ENCODE measurements around the gene GPR37. TPM values are rescaled to one million over a fixed set of nuclear protein-coding genes. Genes with fewer than 3 reads are reported as not detected.

GPR37 gene
- total RNA-seq, 1 donor, result 7.0 TPM

DNA sequence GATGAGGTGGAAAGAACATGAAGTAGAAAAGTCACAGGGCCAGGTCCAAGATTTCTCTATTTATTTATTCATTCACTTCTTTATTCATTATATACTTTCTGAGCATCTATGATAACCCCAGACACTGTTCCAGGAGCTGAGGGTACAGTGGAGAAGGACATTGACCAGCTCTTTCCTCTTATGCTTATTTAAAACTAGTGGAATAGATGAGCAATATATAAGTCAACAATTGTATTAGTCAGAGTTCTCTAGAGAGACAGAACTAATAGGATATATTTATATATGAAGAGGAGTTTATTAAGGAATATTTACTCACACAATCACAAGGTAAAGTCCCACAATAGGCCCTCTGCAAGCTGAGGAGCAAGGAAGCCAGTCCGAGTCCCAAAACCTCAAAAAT is 15.0 kb upstream of the GPR37 start:
- TF ChIP-seq, protein P1, sequence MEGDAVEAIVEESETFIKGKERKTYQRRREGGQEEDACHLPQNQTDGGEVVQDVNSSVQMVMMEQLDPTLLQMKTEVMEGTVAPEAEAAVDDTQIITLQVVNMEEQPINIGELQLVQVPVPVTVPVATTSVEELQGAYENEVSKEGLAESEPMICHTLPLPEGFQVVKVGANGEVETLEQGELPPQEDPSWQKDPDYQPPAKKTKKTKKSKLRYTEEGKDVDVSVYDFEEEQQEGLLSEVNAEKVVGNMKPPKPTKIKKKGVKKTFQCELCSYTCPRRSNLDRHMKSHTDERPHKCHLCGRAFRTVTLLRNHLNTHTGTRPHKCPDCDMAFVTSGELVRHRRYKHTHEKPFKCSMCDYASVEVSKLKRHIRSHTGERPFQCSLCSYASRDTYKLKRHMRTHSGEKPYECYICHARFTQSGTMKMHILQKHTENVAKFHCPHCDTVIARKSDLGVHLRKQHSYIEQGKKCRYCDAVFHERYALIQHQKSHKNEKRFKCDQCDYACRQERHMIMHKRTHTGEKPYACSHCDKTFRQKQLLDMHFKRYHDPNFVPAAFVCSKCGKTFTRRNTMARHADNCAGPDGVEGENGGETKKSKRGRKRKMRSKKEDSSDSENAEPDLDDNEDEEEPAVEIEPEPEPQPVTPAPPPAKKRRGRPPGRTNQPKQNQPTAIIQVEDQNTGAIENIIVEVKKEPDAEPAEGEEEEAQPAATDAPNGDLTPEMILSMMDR (IDR thresholded peaks at IDR 0.05; ENCODE audit: insufficient read depth, low read length), result no peak
- H3K4me3 ChIP-seq (ENCODE audit: low read depth, low read length), result no peak overlapping the region
- no peak for DNase-seq (ENCODE audit: low read depth)

DNA sequence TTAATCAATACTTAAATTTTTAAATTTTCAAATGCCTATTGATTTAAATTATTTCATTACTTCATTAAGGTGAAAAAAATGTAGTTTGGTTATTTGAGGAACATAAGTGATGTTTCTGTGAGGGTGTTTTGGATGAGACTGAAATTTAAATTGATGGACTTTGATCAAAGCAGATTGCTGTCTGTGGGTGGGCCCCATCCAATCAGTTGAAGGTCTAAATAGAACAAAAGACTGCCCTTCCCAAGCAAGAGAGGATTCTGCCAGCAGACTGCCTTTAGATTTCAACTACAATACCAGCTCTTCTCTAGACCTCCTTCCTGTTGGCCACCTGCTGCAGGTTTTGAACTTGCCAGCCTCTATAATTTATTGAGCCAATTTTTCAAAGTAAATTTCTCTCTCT is 14.5 kb upstream of the GPR37 start:
- DNase-seq (ENCODE audit: low read depth), result no peak
- TF ChIP-seq, protein P1 (IDR thresholded peaks at IDR 0.05; ENCODE audit: insufficient read depth, low read length), result no peak
- H3K4me3 ChIP-seq (ENCODE audit: low read depth, low read length), result no peak overlapping the region

- no peak for DNase-seq (ENCODE audit: low read depth)
- TF ChIP-seq, protein P1 (IDR thresholded peaks at IDR 0.05; ENCODE audit: insufficient read depth, low read length), result no peak
- H3K4me3 ChIP-seq (ENCODE audit: low read depth, low read length), result no peak overlapping the region
Observed at GRCh38 chr7:124779620-124780019, 14.0 kb upstream of the GPR37 start.

- no peak for DNase-seq (ENCODE audit: low read depth)
- TF ChIP-seq, protein P1 (IDR thresholded peaks at IDR 0.05; ENCODE audit: insufficient read depth, low read length), result no peak
- H3K4me3 ChIP-seq (ENCODE audit: low read depth, low read length), result no peak overlapping the region
Observed at GRCh38 chr7:124779194-124779593, 13.6 kb upstream of the GPR37 start.

DNA sequence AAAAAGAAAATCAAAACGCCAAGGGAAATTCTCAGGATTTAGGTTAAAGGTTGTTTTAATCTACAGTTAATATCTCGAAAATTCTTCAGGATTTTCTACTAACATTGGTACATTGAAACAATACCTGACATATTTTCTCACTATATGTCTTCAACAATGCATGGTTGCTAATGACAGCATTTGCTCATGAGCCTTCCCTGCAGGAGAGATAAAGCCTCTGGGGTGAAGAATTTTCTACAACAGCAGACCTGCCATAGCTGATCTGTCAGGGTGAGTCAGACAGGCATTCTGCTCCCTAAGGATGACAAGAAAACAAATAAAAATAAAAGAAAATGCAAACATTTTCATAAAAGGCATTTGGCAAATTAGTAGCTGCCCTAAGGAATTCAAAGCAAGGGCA is 11.7 kb upstream of the GPR37 start:
- no peak overlapping the region for H3K4me3 ChIP-seq (ENCODE audit: low read depth, low read length)
- no peak for DNase-seq (ENCODE audit: low read depth)
- TF ChIP-seq, protein P1 (IDR thresholded peaks at IDR 0.05; ENCODE audit: insufficient read depth, low read length), result no peak

GRCh38 chr7:124776153-124776552 is 10.6 kb upstream of the GPR37 start:
- TF ChIP-seq, protein P1 (IDR thresholded peaks at IDR 0.05; ENCODE audit: insufficient read depth, low read length), result no peak
- DNase-seq (ENCODE audit: low read depth), result no peak
- H3K4me3 ChIP-seq (ENCODE audit: low read depth, low read length), result no peak overlapping the region

DNA sequence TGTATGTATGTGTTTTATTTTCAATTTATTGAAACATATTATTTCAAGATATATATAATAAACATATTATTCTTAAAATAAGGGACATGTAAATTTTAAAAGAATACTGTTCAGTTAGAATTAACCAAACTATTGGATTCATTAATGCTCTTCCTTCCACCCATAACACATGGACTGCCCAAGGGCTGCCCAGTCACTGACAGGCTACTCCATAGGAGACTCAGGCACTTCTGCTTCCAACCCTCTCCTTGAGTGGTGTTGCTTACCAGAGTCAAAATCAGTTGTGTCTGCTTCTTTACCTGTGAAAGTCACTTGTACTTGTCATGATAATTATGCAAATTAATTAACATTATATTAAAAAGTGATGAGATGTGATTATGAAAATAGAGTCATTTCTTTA is 9.8 kb upstream of the GPR37 start:
- TF ChIP-seq, protein P1 (IDR thresholded peaks at IDR 0.05; ENCODE audit: insufficient read depth, low read length), result no peak
- no peak overlapping the region for H3K4me3 ChIP-seq (ENCODE audit: low read depth, low read length)
- DNase-seq (ENCODE audit: low read depth), result no peak
